Subcutaneous preadipocyte (primary cell): ENCODE data around the gene TRAK2. TPM values are rescaled to one million over a fixed set of nuclear protein-coding genes. Genes with fewer than 3 reads are reported as not detected.

Experiments used
- small RNA-seq: library from RNA; depleted of rRNA; stranded (forward); fragments of <200 nt; gene quantifications from one replicate; pipeline ENCODE3, GENCODE V24; 2012
- total RNA-seq: library from RNA; depleted of rRNA; stranded (reverse); fragments of >200 nt; gene quantifications from 2 replicates; pipeline ENCODE4 v1.2.3, GENCODE V29; 2012

TRAK2 gene
- total RNA-seq: 37.5 and 43.8 TPM in 2 replicates

GRCh38 chr2:201451292-201452057 lies at the start of gene TRAK2, which contains the start of gene STRADB:
Gene TRAK2, minus strand, starts transcription at chr2:201451458. Its CDS starts 30,951 bp downstream, at chr2:201420507.
Gene STRADB, plus strand, starts transcription at chr2:201451740. Its CDS starts 3,101 bp downstream, at chr2:201454841.

GRCh38 chr2:201357221-201357620 lies 94.0 kb downstream of the TRAK2 start, which contains the start of gene FLACC1:
Gene FLACC1, minus strand, starts transcription at chr2:201357345. Its CDS starts 5,941 bp downstream, at chr2:201351404.

Small RNA genes lying within 50 kb of the gene (small RNA-seq; reads per million reads assigned to genes)
- gene RF00019: not detected

Other genes with a start within 250 kb of the TRAK2 start
- 18.4 and 26.6 TPM in 2 replicates for gene CASP8, start 190.9 kb downstream of the TRAK2 start, total RNA-seq
- gene FLACC1, start 94.1 kb downstream of the TRAK2 start, total RNA-seq: 1.4 and 1.5 TPM in 2 replicates
- 35.3 and 49.5 TPM in 2 replicates for gene STRADB, start 282 bp upstream of the TRAK2 start, total RNA-seq
- 14.7 and 20.1 TPM in 2 replicates for gene TMEM237, start 192.0 kb upstream of the TRAK2 start, total RNA-seq
- gene MPP4, start 247.2 kb upstream of the TRAK2 start, total RNA-seq: 2.6 and 5.3 TPM in 2 replicates